OCI-M1 (cell line): Measurements from ENCODE around the gene TGFBR2.
"Not testable (repeated sequence)": the region's sequence is repeated elsewhere in the genome, so short reads cannot be mapped to it uniquely, and the experiment has no call there.

Experiments
- DNase-seq: peaks from one replicate; lab custom pipeline; 2025; lab: John Stamatoyannopoulos, UW

Gene TGFBR2

GRCh38 chr3:30619318-30619717 is 12.9 kb downstream of the TGFBR2 start:
- DNase-seq, result no peak

- no peak for DNase-seq
Measured at GRCh38 chr3:30620402-30621360, 14.3 kb downstream of the TGFBR2 start.

GRCh38 chr3:30621576-30621975 is 15.2 kb downstream of the TGFBR2 start:
- peak; percentile 49 for DNase-seq

GRCh38 chr3:30622047-30622545 is 15.7 kb downstream of the TGFBR2 start:
- DNase-seq, result no peak

DNA sequence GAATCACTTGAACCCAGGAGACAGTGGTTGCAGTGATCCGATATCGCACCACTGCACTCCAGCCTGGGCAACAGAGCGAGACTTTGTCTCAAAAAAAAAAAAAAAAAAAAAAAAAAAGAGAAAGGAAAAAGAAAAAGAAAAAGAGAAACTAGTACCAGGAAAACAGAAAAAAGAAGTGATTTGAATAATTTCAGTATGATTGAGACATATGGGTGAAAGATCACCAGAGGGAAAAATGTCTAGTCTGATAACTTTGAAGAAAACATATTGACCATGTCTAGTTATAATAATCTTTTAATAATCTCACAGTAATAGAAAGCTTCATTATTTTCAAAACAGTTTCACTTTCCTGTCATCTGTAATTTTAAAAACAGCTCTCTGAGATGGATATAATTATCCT is 16.4 kb downstream of the TGFBR2 start:
- no peak for DNase-seq

- DNase-seq, result no peak
Measured at GRCh38 chr3:30623351-30623750, 16.9 kb downstream of the TGFBR2 start.

DNA sequence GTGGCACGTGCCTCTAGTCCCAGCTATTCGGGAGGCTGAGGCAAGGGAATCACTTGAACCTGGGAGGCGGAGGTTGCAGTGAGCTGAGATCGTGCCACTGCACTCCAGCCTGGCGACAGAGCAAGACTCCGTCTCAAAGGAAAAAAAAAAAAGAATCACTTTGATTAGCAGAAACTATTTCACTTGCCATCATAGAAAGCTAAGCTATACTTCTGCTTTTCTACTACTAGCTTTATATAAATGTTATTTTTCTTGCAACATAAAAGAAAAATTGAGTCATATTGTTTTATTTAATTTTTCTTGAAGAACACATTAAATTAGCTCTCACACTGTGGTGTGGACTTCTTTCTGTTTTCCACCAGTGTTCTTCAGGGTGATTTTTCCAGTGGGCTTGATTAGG is 18.1 kb downstream of the TGFBR2 start:
- not testable (repeated sequence) for DNase-seq

- no peak for DNase-seq
Measured at GRCh38 chr3:30625541-30626438, 19.4 kb downstream of the TGFBR2 start.

GRCh38 chr3:30626443-30627180 is 20.2 kb downstream of the TGFBR2 start:
- peak; percentile 18 for DNase-seq

GRCh38 chr3:30628205-30628900 is 22.0 kb downstream of the TGFBR2 start:
- DNase-seq, result no peak

DNA sequence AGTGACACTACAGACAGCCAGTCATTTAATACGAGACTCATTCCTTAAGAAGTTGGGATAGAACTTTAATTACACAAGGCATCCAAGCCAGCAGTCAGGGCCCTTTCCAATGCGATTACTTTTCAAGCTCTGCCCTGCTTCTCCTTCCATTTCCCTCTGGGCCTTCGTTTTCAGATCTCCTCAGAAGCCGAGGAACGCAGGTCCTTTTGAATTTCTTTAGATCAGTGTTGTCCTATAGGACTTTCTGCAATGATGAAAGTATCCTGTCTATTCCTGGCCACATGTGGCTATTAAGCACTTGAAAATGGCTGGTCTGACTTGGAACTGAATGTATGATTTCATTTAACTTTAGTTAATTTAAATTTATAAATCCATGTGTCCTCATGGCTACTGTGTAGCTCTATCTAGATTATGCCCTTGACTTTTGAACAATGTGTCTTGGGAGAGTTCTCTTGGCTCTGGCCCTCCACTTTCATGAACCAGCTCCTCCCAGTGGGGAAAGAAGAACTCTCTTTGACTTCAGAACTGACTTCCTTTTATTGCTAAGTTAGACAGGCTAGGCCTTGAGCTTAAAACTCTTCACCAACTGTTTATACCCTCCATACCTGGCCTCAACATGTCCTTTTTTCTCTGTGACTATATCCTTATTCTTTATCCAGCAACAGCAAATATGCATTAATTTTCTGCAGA is 22.6 kb downstream of the TGFBR2 start:
- peak; percentile 89 for DNase-seq

DNA sequence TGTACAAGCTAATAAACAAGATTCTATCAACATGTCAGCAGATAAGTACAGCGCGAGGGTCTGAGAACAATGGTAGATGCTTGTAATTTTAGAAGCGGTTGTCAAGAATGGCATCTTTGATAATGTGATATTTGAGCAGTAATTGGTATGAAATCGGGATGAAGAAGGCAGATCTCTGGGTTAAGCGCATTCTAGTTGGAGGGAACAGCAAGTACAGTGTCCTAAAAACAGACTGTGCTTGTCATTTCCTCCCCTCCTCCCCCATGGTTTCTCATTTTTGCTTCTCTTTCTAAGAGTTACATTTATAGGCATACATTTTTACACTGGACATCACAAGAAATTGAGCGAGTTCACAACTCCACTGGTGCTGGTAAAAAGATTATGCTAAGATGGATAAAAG is 23.3 kb downstream of the TGFBR2 start:
- DNase-seq, result no peak

GRCh38 chr3:30630238-30631030 is 24.0 kb downstream of the TGFBR2 start:
- no peak for DNase-seq

DNA sequence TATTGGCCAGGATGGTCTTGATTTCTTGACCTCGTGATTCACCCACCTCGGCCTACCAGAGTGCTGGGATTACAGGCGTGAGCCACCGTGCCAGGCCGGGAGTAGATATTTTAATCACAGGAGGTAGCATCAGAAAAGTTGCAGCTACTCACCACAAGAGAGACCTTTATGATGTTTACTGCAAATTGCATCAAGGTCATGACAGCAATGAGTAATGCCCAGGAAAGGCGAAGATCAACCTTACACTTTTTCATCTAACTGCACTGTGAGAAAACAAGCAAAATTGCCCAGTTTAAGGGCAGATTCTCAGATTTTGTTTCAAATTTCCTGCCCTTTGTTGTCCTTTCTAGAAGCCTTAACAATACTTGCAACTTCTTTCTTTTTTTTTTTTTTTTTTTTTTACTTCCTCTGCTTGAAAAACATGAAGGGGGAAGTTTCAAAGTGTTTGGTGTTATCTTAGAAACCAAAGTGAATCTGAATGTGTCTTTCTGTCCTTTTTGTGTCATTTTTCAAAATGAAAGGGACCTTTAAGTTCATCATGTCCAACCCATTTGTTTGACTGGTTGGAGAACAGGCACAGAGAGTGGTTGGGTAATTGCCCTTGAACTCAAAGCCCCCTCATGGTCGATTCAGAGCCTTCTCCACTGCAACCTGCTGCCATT is 25.0 kb downstream of the TGFBR2 start:
- peak; percentile 77 for DNase-seq

GRCh38 chr3:30632065-30632464 is 25.7 kb downstream of the TGFBR2 start:
- peak; percentile 32 for DNase-seq

- no peak for DNase-seq
Measured at GRCh38 chr3:30632521-30632920, 26.1 kb downstream of the TGFBR2 start.

DNA sequence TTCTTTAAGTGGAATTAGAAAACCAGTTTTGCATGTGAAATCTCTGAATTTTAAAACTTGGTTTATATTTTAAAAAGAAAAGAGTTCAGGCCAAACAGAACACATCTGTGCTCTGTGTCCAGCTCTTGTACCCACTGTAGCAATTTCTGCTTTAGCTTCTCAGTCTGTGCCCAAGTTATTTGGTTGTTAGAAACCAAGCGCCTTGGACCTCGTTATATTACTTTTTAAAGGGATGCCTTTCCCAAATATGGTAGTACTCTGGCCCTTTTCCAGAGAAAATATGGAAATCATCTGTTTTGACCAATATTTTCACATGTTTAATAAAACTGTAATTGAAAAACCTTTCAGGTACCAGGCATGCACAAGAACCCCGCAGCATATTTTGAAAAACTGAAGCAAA is 27.3 kb downstream of the TGFBR2 start:
- no peak for DNase-seq

GRCh38 chr3:30634761-30635735 is 28.6 kb downstream of the TGFBR2 start:
- DNase-seq, result peak; percentile 21
